GM12878 (cell line): ENCODE measurements around the gene CANX. TPM values are rescaled to one million over a fixed set of nuclear protein-coding genes. Genes with fewer than 3 reads are reported as not detected.

ENCODE experiments used
- ATF3 ChIP-seq: IDR thresholded peaks from 2 replicates; pipeline ENCODE4 v1.6.1; 2011; ENCODE audit warnings: low read depth, mild to moderate bottlenecking, low read length, moderate library complexity, borderline replicate concordance; ENCODE audit errors: extremely low read depth
- CHD4 ChIP-seq: fragments of 200-600 bp; sonication (generic); IDR thresholded peaks from 2 replicates; pipeline ENCODE4 v1.6.1; 2016; ENCODE audit warnings: mild to moderate bottlenecking
- CREB1 ChIP-seq: IDR thresholded peaks from 2 replicates; pipeline ENCODE4 v1.6.1; 2012; ENCODE audit warnings: low read depth, mild to moderate bottlenecking, inconsistent platforms
- E2F8 ChIP-seq: fragments of 450-650 bp; IDR thresholded peaks from 2 replicates; pipeline ENCODE4 v1.6.1; 2018; ENCODE audit warnings: mild to moderate bottlenecking, low read depth, moderate library complexity; ENCODE audit not compliant: partially characterized antibody
- E4F1 ChIP-seq: fragments of 450-650 bp; IDR thresholded peaks from 2 replicates; pipeline ENCODE4 v1.6.1; 2018; ENCODE audit warnings: borderline replicate concordance, mild to moderate bottlenecking; ENCODE audit not compliant: partially characterized antibody
- FOXK2 ChIP-seq: fragments of 450-650 bp; IDR thresholded peaks from 2 replicates; pipeline ENCODE4 v1.6.1; 2017; ENCODE audit warnings: mild to moderate bottlenecking, moderate library complexity
- IKZF1 ChIP-seq: fragments of 450-650 bp; conservative IDR thresholded peaks from 2 replicates; pipeline ENCODE4 v1.6.1; 2017; ENCODE audit warnings: antibody characterized with exemption, mild to moderate bottlenecking
- IRF3 ChIP-seq: fragments of 450-650 bp; IDR thresholded peaks from 2 replicates; pipeline ENCODE4 v1.6.1; 2014; ENCODE audit warnings: mild to moderate bottlenecking
- KAT2A ChIP-seq: conservative IDR thresholded peaks from 2 replicates; pipeline ENCODE4 v1.6.1; 2011; ENCODE audit warnings: low read depth, low read length; ENCODE audit not compliant: control insufficient read depth
- MTA3 ChIP-seq: IDR thresholded peaks from 2 replicates; pipeline ENCODE4 v1.6.1; 2012; ENCODE audit warnings: low read length, inconsistent platforms, borderline replicate concordance
- MYB ChIP-seq: fragments of 150-350 bp; IDR thresholded peaks from 2 replicates; pipeline ENCODE4 v1.6.1; 2014; ENCODE audit warnings: mild to moderate bottlenecking, low read depth, low read length, borderline replicate concordance
- NFIC ChIP-seq: IDR thresholded peaks from 2 replicates; pipeline ENCODE4 v1.6.1; 2012; ENCODE audit warnings: low read depth, mild to moderate bottlenecking, inconsistent platforms, low read length, moderate library complexity
- NR2C2 ChIP-seq: IDR thresholded peaks from 2 replicates; pipeline ENCODE4 v1.6.1; 2011; ENCODE audit warnings: borderline replicate concordance, low read depth; ENCODE audit not compliant: control insufficient read depth, insufficient read length
- PKNOX1 ChIP-seq: fragments of 450-650 bp; IDR thresholded peaks from 2 replicates; pipeline ENCODE4 v1.6.1; 2016; ENCODE audit warnings: mild to moderate bottlenecking
- RAD21 ChIP-seq: IDR thresholded peaks from 2 replicates; pipeline ENCODE4 v1.6.1; 2011; ENCODE audit warnings: mild to moderate bottlenecking, low read depth, low read length, moderate library complexity; ENCODE audit not compliant: insufficient read depth
- STAT3 ChIP-seq: IDR thresholded peaks from 2 replicates; pipeline ENCODE4 v1.6.1; 2011; ENCODE audit warnings: low read depth, low read length, improper control_type of control experiment
- TARDBP ChIP-seq: IDR thresholded peaks from 2 replicates; pipeline ENCODE4 v1.6.1; 2016; ENCODE audit warnings: borderline replicate concordance
- USF1 ChIP-seq: IDR thresholded peaks from 2 replicates; pipeline ENCODE4 v1.6.1; 2011; ENCODE audit warnings: borderline replicate concordance, low read depth, mild to moderate bottlenecking, moderate library complexity, mixed read lengths, low read length; ENCODE audit not compliant: insufficient read depth; ENCODE audit errors: extremely low read length
- ZNF217 ChIP-seq: fragments of 450-650 bp; IDR thresholded peaks from 2 replicates; pipeline ENCODE4 v1.6.1; 2017; ENCODE audit warnings: antibody characterized with exemption, mild to moderate bottlenecking
- polyA plus RNA-seq, 11 experiments: library from polyadenylated mRNA; depleted of rRNA in 4 of 11; unstranded in 6 of 11; stranded (reverse) in 5 of 11; fragments of >200 nt; fragmentation: Nextera tagmentation in 4 of 11; fragmentation: Illumina TruSeq in 1 of 11; extraction: Ambion mirVana in 4 of 11; extraction: Trizol in 1 of 11; gene quantifications; 1 replicate in 1 of 11; 2 replicates in 10 of 11; pipeline versions ENCODE4 v1.2.1 to v1.2.3, GENCODE V29; 2011 to 2016; ENCODE audit warnings: inconsistent platforms in 2 of 11, missing spikeins in 2 of 11, low read depth in 1 of 11
- total RNA-seq, 4 experiments: library from RNA; depleted of rRNA in 3 of 4; stranded (reverse); fragments of >200 nt in 3 of 4; fragmentation: Illumina TruSeq in 1 of 4; extraction: Trizol in 1 of 4; gene quantifications; 2 replicates each; pipeline versions ENCODE4 v1.2.1 to v1.2.3, GENCODE V29; 2013 to 2021

The CANX gene
- total and polyA plus RNA-seq, 10 of the 15 experiments (the other 5 are each of a cell fraction or from before 2014, with no cell fraction given), result 78.2 to 602 (median 412) TPM

- TF ChIP-seq MYB (no peak), E2F8 (no peak), CREB1 (no peak), NFIC (no peak), CHD4 (no peak), IRF3 (no peak), KAT2A (no peak), E4F1 (no peak), RAD21 (no peak), ZNF217 (no peak), MTA3 (no peak), TARDBP (no peak), NR2C2 (no peak), STAT3 (no peak), PKNOX1 (peak; percentile 37; the same call in 1 of the 2 replicates), USF1 (no peak), IKZF1 (peak; percentile 41; the same call in 1 of the 2 replicates), ATF3 (no peak), FOXK2 (no peak)
These were observed 19.6 kb upstream of the CANX start (continued) for GRCh38 chr5:179679014-179679674.
